ENCODE measurements around the gene PIM3. TPM values are rescaled to one million over a fixed set of nuclear protein-coding genes. Genes with fewer than 3 reads are reported as not detected.

Gene PIM3
- 100 to 1,000 TPM; 202 to 210 TPM for total RNA-seq

- Mint-ChIP-seq H3K9me3 (no peaks in the 10 kb centered on the region), H3K4me1 (ENCODE audit: low read depth) (peaks cover 23% of the 10 kb centered on the region), H3K36me3 (ENCODE audit: low read depth) (peaks cover 34% of the 10 kb centered on the region), H3K4me3 (peak within 1 kb of the TSS; percentile 91), H3K27me3 (ENCODE audit: low read depth) (no peaks in the 10 kb centered on the region), H3K27ac (peak within 1 kb of the TSS; percentile 94)
- peak; percentile 94 for DNase-seq
- CTCF ChIA-PET, result interaction anchor here (1.0 kb wide), 1 partner anchor 34 kb away, joined by 3 read pairs; no protein-coding TSS in a partner anchor
- intact Hi-C loops (cut with micrococcal nuclease), result loop anchor here (1.0 to 5.0 kb wide), 5 partner anchors 15 to 565 kb away; partner anchors contain the start of gene SCO2
Observed at GRCh38 chr22:49960159-49961004, at the start of gene PIM3. Gene PIM3, plus strand, starts transcription at chr22:49960772. Its CDS starts 176 bp downstream, at chr22:49960948.

- H3K9me3 Mint-ChIP-seq, result no peaks in the 10 kb centered on the region
- no peak overlapping the region for H3K4me3 Mint-ChIP-seq
- peaks cover 8% of the 10 kb centered on the region for H3K4me1 Mint-ChIP-seq (ENCODE audit: low read depth)
- intact Hi-C loops (cut with micrococcal nuclease), result no loop called here
- H3K36me3 Mint-ChIP-seq (ENCODE audit: low read depth), result peaks cover 8% of the 10 kb centered on the region
- H3K27ac Mint-ChIP-seq, result no peak overlapping the region
- no peak for DNase-seq
- H3K27me3 Mint-ChIP-seq (ENCODE audit: low read depth), result no peaks in the 10 kb centered on the region
- CTCF ChIA-PET, result interaction anchor here (1.0 kb wide), 1 partner anchor 13 kb away, joined by 3 read pairs; no protein-coding TSS in a partner anchor
Observed at GRCh38 chr22:49911881-49912625, 48.5 kb upstream of the PIM3 start.

- Mint-ChIP-seq H3K27me3 (ENCODE audit: low read depth) (no peaks in the 10 kb centered on the region), H3K36me3 (ENCODE audit: low read depth) (peaks cover 3% of the 10 kb centered on the region), H3K4me3 (no peak overlapping the region), H3K27ac (no peak overlapping the region), H3K9me3 (no peaks in the 10 kb centered on the region), H3K4me1 (ENCODE audit: low read depth) (peaks cover 12% of the 10 kb centered on the region)
- intact Hi-C loops (cut with micrococcal nuclease), result no loop called here
- CTCF ChIA-PET, result interaction anchor here (1.0 kb wide), 1 partner anchor 14 kb away, joined by 3 read pairs; no protein-coding TSS in a partner anchor
- DNase-seq, result no peak
Observed at GRCh38 chr22:49913026-49913425, 47.5 kb upstream of the PIM3 start.

GRCh38 chr22:49913446-49913845, 47.1 kb upstream of the PIM3 start:
- intact Hi-C loops (cut with micrococcal nuclease), result no loop called here
- Mint-ChIP-seq H3K36me3 (ENCODE audit: low read depth) (peaks cover 3% of the 10 kb centered on the region), H3K4me1 (ENCODE audit: low read depth) (peaks cover 12% of the 10 kb centered on the region), H3K9me3 (no peaks in the 10 kb centered on the region), H3K4me3 (no peak overlapping the region), H3K27me3 (ENCODE audit: low read depth) (no peaks in the 10 kb centered on the region), H3K27ac (no peak overlapping the region)
- DNase-seq, result no peak
- CTCF ChIA-PET, result interaction anchor here (1.0 kb wide), 1 partner anchor 15 kb away, joined by 3 read pairs; no protein-coding TSS in a partner anchor

GRCh38 chr22:49914256-49914655, 46.3 kb upstream of the PIM3 start:
- Mint-ChIP-seq H3K9me3 (no peaks in the 10 kb centered on the region), H3K27me3 (ENCODE audit: low read depth) (no peaks in the 10 kb centered on the region), H3K4me3 (no peak overlapping the region), H3K36me3 (ENCODE audit: low read depth) (peaks cover 3% of the 10 kb centered on the region), H3K27ac (no peak overlapping the region), H3K4me1 (ENCODE audit: low read depth) (peaks cover 13% of the 10 kb centered on the region)
- CTCF ChIA-PET, result interaction anchor here (0.5 kb wide), 1 partner anchor 737 kb away, joined by 3 read pairs; no protein-coding TSS in a partner anchor
- DNase-seq, result no peak
- intact Hi-C loops (cut with micrococcal nuclease), result no loop called here

- DNase-seq, result no peak
- Mint-ChIP-seq H3K9me3 (no peaks in the 10 kb centered on the region), H3K36me3 (ENCODE audit: low read depth) (peaks cover 3% of the 10 kb centered on the region), H3K4me1 (ENCODE audit: low read depth) (peaks cover 23% of the 10 kb centered on the region), H3K27me3 (ENCODE audit: low read depth) (no peaks in the 10 kb centered on the region), H3K27ac (no peak overlapping the region), H3K4me3 (no peak overlapping the region)
- CTCF ChIA-PET, result interaction anchor here (1.4 kb wide), 1 partner anchor 115 kb away, joined by 7 read pairs; no protein-coding TSS in a partner anchor
- intact Hi-C loops (cut with micrococcal nuclease), result loop anchor here (5.0 kb wide), 1 partner anchor 78 kb away; no protein-coding TSS in a partner anchor
Observed at GRCh38 chr22:49915610-49916009, 45.0 kb upstream of the PIM3 start.

GRCh38 chr22:49916831-49917230, 43.7 kb upstream of the PIM3 start:
- Mint-ChIP-seq H3K27ac (no peak overlapping the region), H3K27me3 (ENCODE audit: low read depth) (no peaks in the 10 kb centered on the region), H3K4me3 (peak overlapping the region; percentile 83), H3K9me3 (no peaks in the 10 kb centered on the region), H3K4me1 (ENCODE audit: low read depth) (peaks cover 23% of the 10 kb centered on the region), H3K36me3 (ENCODE audit: low read depth) (peaks cover 3% of the 10 kb centered on the region)
- CTCF ChIA-PET, result interaction anchor here (0.6 kb wide), 2 partner anchors 133 to 143 kb away, joined by 3 to 4 read pairs; no protein-coding TSS in a partner anchor
- no peak for DNase-seq
- intact Hi-C loops (cut with micrococcal nuclease), result loop anchor here (5.0 kb wide), 1 partner anchor 80 kb away; no protein-coding TSS in a partner anchor

GRCh38 chr22:49917974-49918910, 42.3 kb upstream of the PIM3 start, which contains the start of the genes ALG12 and CRELD2:
Gene ALG12, minus strand, starts transcription at chr22:49918438. Its CDS starts 4,673 bp downstream, at chr22:49913765.
Gene CRELD2, plus strand, starts transcription at chr22:49918634. Its CDS starts 136 bp downstream, at chr22:49918770.
- intact Hi-C loops (cut with micrococcal nuclease), result loop anchor here (1.0 to 5.0 kb wide), 3 partner anchors 13 to 81 kb away; partner anchors contain the start of gene ZBED4
- CTCF ChIA-PET, result no interaction called here
- DNase-seq, result peak; percentile 98
- Mint-ChIP-seq H3K27me3 (ENCODE audit: low read depth) (no peaks in the 10 kb centered on the region), H3K9me3 (no peaks in the 10 kb centered on the region), H3K4me1 (ENCODE audit: low read depth) (peaks cover 23% of the 10 kb centered on the region), H3K27ac (peak within 1 kb of the TSS; percentile 80), H3K36me3 (ENCODE audit: low read depth) (peaks cover 3% of the 10 kb centered on the region), H3K4me3 (peak within 1 kb of the TSS; percentile 83)

- no peak for DNase-seq
- no peaks in the 10 kb centered on the region for H3K9me3 Mint-ChIP-seq
- no peaks in the 10 kb centered on the region for H3K36me3 Mint-ChIP-seq (ENCODE audit: low read depth)
- CTCF ChIA-PET, result interaction anchor here (1.1 kb wide), 1 partner anchor 152 kb away, joined by 3 read pairs; no protein-coding TSS in a partner anchor
- H3K27me3 Mint-ChIP-seq (ENCODE audit: low read depth), result no peaks in the 10 kb centered on the region
- H3K27ac Mint-ChIP-seq, result no peak overlapping the region
- intact Hi-C loops (cut with micrococcal nuclease), result loop anchor here (1.0 to 5.0 kb wide), 3 partner anchors 12 to 82 kb away; partner anchors contain the start of gene ZBED4
- peaks cover 23% of the 10 kb centered on the region for H3K4me1 Mint-ChIP-seq (ENCODE audit: low read depth)
- H3K4me3 Mint-ChIP-seq, result peak overlapping the region; percentile 54
Observed at GRCh38 chr22:49918911-49919881, 41.4 kb upstream of the PIM3 start.

- Mint-ChIP-seq H3K27ac (no peak overlapping the region), H3K9me3 (no peaks in the 10 kb centered on the region), H3K4me3 (peak overlapping the region; percentile 25), H3K27me3 (ENCODE audit: low read depth) (no peaks in the 10 kb centered on the region), H3K4me1 (ENCODE audit: low read depth) (peaks cover 31% of the 10 kb centered on the region), H3K36me3 (ENCODE audit: low read depth) (peaks cover 5% of the 10 kb centered on the region)
- CTCF ChIA-PET, result interaction anchor here (1.2 kb wide), 1 partner anchor 110 kb away, joined by 6 read pairs; no protein-coding TSS in a partner anchor
- intact Hi-C loops (cut with micrococcal nuclease), result no loop called here
- no peak for DNase-seq
Observed at GRCh38 chr22:49920859-49921258, 39.7 kb upstream of the PIM3 start.

Data from activated naive CD4-positive, alpha-beta T cell treated with anti-CD3 and anti-CD28 coated beads for 36 hours (primary cell).